ENCODE data around the gene SPRY4. TPM values are rescaled to one million over a fixed set of nuclear protein-coding genes. Genes with fewer than 3 reads are reported as not detected.

SPRY4 gene
- total RNA-seq, 1 experiment from 2014 or later = 6.9 TPM

Other genes with a start within 250 kb of the SPRY4 start
- 54.8 and 83.9 TPM in 2 replicates for gene NDFIP1, start 216.2 kb downstream of the SPRY4 start, total RNA-seq (2014; rRNA removed; shearing (Covaris generic))